GF-D8 (cell line): ENCODE measurements around the gene C3orf70.
"Not testable (repeated sequence)": the region's sequence is repeated elsewhere in the genome, so short reads cannot be mapped to it uniquely, and the experiment has no call there.

ENCODE experiments used
- DNase-seq: peaks from one replicate; lab custom pipeline; 2025; lab: John Stamatoyannopoulos, UW

C3orf70 gene

GRCh38 chr3:185151101-185151963 is 1.5 kb downstream of the C3orf70 start:
- DNase-seq = no peak

DNA sequence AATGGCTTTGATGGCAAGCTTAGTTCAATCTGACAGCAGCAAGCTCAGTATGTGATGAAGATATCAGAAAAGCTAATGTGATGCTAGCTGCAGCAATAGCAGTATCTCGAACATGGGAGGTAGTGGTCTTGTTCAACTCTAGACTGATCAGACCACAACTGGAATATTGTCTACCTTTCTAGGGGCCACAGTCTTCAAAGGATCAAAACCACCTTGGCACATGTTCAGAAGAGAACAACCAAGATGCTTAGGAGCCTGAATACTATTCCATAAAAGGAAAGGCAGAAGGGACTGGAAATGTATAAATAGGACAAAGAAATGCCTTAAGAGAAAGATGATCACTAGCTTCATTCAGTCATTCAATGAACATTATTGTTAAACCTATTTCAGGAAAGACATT is 2.3 kb downstream of the C3orf70 start:
- no peak for DNase-seq

DNA sequence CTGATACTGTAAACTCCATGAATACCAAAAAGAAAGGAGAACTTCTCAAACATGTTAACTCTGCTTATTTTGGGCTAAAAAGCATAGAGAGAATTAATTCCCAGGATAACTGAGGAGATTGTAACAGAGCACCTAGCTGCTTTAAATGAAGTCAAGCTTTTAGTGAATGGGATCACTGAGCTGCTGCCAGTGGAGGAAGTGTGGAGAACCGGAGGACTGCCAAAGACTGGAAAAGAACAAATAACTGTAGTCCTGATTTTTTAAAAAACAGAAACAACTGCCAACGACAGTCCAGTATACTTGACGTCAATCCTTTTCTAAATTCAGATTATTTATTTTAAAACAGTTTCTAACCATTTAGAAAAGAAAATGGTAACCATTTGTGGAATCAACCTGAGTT is 3.3 kb downstream of the C3orf70 start:
- no peak for DNase-seq

DNA sequence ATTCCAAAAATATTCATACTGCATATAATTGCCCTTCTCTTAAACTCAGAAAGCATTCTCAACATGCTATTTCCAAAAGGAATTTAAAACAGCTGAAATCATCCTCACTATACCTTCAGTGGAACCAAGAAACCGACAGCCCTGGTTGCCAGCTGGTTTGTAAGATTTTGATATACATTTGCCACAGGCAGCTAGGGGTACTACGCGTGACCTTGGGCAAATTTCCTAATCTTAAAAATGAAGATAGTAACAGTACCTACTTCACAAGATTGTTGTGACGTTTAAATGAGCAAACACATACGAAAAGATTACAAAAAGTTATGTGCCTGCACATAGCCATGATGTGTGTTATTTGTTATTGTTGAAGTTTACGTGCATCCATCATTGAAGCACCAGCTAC is 7.3 kb downstream of the C3orf70 start:
- no peak for DNase-seq

DNA sequence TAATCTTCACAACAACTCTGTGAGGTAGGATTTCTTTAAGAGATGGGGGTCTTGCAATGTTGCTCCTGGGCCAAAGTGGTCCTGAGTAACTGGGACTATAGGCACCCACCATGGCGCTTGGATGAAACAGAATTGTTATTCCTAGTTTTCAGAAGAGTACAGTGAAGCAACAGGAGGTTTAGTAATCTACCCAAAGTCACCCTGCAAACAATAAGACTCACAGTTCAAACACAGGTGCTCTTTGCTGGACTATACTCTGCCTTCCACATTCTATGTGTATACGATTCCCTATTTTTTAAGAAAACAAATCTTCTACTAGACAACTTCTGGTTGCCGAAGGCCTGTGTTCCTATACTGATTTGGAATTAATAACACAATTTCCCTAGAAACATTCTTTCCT is 8.1 kb downstream of the C3orf70 start:
- no peak for DNase-seq

DNA sequence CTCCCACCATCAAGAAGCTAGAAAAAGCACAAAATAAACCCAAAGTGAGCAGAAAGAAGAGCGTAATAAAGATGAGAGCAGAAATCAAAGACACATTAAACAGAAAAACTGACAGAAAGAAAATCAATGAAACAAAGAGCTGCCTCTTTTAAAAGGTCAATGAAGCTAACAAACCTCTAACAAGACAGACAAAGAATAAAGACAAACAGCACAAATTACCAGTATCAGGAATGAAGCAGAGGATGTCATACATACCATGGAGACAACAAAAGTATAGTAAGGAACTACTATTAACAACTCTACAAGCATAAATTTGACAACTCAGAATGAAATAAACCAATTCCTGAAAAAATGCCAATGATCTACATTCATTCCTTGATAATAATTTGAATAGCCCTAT is 15.0 kb downstream of the C3orf70 start:
- no peak for DNase-seq

DNA sequence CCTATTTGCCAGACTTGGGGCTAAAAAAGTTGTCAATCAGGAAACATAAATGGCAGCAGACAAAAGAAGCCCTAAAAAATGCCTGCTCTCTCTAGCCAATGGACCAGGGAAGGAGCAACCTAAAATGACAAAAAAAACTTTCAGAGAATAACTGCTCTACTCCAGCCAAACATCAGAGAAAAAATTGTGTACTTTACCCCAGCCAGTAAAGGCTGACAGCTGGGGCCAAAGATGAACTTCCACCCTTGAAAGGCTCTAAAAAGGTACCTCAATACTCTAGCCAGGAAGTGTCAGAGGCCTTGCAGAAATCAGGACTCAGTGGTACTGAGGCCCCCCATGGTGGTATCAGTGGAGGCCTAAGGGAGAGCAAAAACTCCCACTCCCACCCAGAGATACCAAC is 18.4 kb downstream of the C3orf70 start:
- no peak for DNase-seq

- DNase-seq = no peak
Measured at GRCh38 chr3:185131602-185132256, 21.1 kb downstream of the C3orf70 start.

DNA sequence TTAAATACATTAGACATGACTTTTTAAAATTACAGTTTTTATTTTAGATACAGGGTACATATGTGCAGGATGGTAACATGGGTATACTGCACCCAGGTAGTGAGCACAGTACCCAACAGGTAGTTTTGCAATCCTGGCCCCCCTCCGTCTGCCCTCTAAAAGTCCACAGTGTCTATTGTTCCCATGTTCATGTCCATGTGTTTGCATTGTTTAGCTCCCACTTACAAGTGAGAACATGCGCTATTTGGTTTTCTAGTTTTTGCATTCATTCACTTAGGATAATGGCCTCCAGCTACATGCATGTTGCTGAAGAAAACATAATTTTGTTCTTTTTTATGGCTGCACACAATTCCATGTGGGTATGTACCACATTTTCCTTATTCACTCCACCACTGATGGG is 23.8 kb downstream of the C3orf70 start:
- DNase-seq = no peak

GRCh38 chr3:185126201-185126600 is 26.7 kb downstream of the C3orf70 start:
- DNase-seq = no peak

DNA sequence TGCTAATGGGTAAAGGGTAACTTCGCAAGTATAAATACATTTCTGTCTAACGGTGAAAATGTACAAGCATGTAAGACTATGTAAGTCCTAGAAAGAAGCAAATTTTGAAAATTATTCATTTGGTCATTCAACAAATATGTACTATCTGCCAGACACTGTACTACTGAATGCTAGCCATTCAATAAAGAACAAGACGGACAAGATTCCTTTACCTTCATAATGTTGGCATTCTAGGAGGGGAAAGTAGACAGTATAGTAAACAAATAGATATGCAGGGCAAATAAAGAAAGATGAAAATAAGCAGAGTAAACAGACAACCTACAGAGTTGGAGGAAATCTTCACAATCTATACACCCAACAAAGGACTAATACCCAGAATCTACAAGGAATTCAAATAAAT is 32.7 kb downstream of the C3orf70 start:
- no peak for DNase-seq

DNA sequence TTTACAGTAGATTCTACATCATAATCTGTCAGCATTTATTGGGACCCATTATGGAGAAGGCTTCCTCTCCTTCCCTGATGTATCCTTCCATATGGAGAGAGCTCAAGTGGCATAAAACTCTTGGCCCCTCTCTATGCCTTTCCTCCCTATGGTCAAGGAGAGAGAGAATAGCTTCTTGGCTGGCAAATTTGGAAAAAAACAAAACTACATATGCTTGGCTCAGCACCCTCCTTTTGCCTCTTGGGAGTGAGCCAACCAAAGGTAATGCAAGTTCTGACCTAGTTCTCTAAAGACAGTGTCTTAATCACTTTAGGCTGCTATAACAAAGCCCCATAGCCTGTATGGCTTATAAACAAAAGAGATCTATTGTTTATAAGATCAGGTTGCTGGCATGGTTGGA is 37.5 kb downstream of the C3orf70 start:
- DNase-seq = no peak

GRCh38 chr3:185114756-185115155 is 38.1 kb downstream of the C3orf70 start:
- DNase-seq = no peak

DNA sequence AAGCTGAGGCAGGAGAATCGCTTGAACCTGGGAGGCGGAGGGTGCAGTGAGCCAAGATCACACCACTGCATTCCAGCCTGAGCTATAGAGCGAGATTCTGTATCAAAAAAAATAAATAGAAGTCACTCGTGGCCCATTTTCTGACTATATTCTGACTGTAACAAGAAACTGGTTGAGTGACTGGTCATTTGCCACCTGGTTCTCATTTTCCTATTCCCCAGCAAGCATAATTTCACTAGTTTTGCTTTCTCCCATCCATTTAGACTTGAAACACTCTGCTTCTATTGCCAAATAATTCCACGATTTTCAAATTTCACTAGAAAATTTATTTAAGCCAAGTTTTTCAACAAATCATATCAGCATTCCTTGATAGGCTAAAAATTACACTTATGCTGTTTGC is 40.7 kb downstream of the C3orf70 start:
- no peak for DNase-seq

DNA sequence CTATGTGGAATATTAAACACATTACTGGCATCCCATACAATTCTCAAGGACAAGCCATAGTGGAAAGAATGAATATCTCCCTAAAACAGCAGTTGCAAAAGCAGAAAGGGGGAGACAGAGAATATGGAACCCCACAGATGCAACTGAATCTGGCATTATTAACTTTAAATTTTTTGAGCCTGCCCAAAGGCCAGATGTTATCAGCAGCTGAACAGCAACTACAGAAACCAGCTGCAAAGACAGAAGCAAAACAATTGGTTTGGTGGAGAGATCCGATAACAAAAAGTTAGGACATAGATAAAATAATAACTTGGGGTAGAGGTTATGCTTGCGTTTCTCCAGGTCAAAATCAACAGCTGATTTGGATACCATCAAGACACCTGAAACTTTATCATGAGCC is 43.8 kb downstream of the C3orf70 start:
- not testable (repeated sequence) for DNase-seq

- DNase-seq = not testable (repeated sequence)
Measured at GRCh38 chr3:185106256-185106890, 46.5 kb downstream of the C3orf70 start.

GRCh38 chr3:185103359-185104127 is 49.3 kb downstream of the C3orf70 start:
- DNase-seq = no peak

GRCh38 chr3:185094697-185095096 is 58.2 kb downstream of the C3orf70 start:
- DNase-seq = no peak

- no peak for DNase-seq
Measured at GRCh38 chr3:185093116-185093515, 59.7 kb downstream of the C3orf70 start.

DNA sequence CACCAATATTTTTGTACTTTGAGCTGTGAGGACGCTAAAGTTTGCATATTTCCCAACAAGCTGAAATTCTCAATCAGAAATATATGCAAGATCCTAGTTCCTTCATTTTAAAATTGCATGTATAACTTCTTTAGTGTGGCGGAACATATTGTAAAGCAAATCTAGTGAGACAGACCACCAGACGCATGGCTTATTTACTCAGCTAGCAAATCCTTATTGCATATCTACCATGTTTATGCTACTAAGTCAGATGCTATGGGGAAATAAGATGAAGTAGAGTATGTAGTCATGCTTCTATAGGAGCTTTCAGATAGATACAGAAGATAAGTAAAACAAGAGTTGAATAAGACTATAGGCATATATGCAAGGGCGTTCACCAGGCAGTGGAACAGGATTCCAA is 62.0 kb downstream of the C3orf70 start:
- no peak for DNase-seq

DNA sequence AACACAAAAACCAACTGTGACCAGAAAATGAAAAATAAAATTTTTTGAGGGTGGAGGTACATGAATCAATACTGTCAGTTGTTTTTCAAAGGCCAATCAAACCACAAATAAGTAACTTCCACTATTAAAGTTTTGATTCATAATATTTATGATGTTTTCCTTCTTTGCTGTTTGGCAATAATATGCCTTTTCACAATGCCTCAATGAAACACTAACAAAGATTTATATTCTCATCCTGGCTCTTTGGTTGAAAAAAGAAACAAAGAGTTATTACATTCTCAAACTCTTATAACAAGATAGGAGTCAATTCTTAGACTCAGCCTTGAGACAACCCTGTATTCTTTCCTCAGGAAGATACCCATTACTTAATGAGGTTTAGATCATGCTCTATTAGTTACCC is 63.1 kb downstream of the C3orf70 start:
- DNase-seq = no peak

DNA sequence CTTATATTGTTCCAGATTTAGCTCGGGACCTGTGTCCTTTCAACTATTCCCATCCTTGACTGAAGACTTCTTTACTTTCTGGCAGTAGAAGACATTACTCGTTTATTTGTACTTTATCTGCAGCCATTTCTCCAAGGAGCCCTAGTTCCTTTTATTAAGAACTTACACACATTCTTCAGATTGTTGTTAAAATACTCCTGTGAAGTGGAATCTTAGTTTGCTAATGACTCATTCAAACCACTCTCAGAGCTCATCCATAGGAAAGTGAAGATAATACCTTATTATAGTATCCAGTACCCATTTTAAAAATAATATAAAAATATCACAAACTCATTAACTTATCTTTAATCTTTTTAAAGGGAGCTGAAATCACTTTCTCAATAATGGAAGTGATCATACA is 63.5 kb downstream of the C3orf70 start:
- DNase-seq = no peak
